ENCODE results near the gene ASPSCR1. TPM values are rescaled to one million over a fixed set of nuclear protein-coding genes. Genes with fewer than 3 reads are reported as not detected.

The ASPSCR1 gene
- total and polyA plus RNA-seq, 2 of the 13 experiments (the other 11 are each of a cell fraction or from before 2014, with no cell fraction given): 274 to 314 TPM

GRCh38 chr17:82006468-82007227, 29.2 kb downstream of the ASPSCR1 start (continued):
- TF ChIP-seq ATF6 (CRISPR knock-in tag; conservative IDR thresholded peaks at IDR 0.05): no peak
- no peak for TF ChIP-seq RXRA (CRISPR knock-in tag; IDR thresholded peaks at IDR 0.05)
- TF ChIP-seq PCBP1 (IDR thresholded peaks at IDR 0.05; ENCODE audit: borderline replicate concordance, low read depth, low read length): 0 out of 2 replicates have a peak, but pooled peaks have one; percentile 25
- TF ChIP-seq PITX1 (CRISPR knock-in tag; IDR thresholded peaks at IDR 0.05): no peak

- no peak for DNase-seq (ENCODE audit: low spot score)
- H3K27me3 ChIP-seq (ENCODE audit: control insufficient read depth in 1 of 2, insufficient read depth in 2 of 2, low read length in 2 of 2): no peaks in the 10 kb centered on the region
- ChIA-PET POLR2A (interaction anchor here (0.7 to 1.0 kb wide), 2 partner anchors 11 to 12 kb away, joined by 3 to 4 read pairs; no protein-coding TSS in a partner anchor), CTCF (ENCODE audit: low intra/inter-chr PET ratio, low total read pairs) (no interaction called here)
- in situ Hi-C loops (cut with HindIII; ENCODE audit: extremely low pct_ligation_motif_present, low pct_unique_long_range_greater_than_20kb) (no loop called here), intact Hi-C loops (cut with micrococcal nuclease; ENCODE audit: unreplicated experiment) (no loop called here)
- H3K9ac ChIP-seq (ENCODE audit: insufficient read depth, low read depth, low read length): no peak overlapping the region
- no TSS peak for BruUV-seq (replicated peaks)
- no peak for FAIRE-seq
- WGBS (ENCODE audit: low lambda C conversion rate): 95% methylated on average over 6 of the region's 6 CpGs
- H4K20me1 ChIP-seq (ENCODE audit: insufficient read depth, low read length): no peaks in the 10 kb centered on the region
- peak overlapping the region; percentile 16 for H3K27ac ChIP-seq (ENCODE audit: extremely low read length, insufficient read depth, low read length)
- H3K79me2 ChIP-seq (ENCODE audit: insufficient read depth, low read length): peaks cover 39% of the 10 kb centered on the region
- ATAC-seq: no peak
- H3K9me3 ChIP-seq (ENCODE audit: low read length): no peaks in the 10 kb centered on the region
- peak; percentile 53 for TF ChIP-seq PRPF4 (IDR thresholded peaks at IDR 0.05; ENCODE audit: low read depth, low read length, poor library complexity, severe bottlenecking)
- no peak for TF ChIP-seq ZBTB43 (CRISPR knock-in tag; conservative IDR thresholded peaks at IDR 0.05)
- TF ChIP-seq ZNF235 (CRISPR knock-in tag; IDR thresholded peaks at IDR 0.05; ENCODE audit: borderline replicate concordance): no peak
- 0 out of 2 replicates have a peak, but pooled peaks have one; percentile 12 for TF ChIP-seq ZNF768 (CRISPR knock-in tag; IDR thresholded peaks at IDR 0.05)
- 0 out of 2 replicates have a peak, but pooled peaks have one; percentile 7 for TF ChIP-seq ZNF672 (CRISPR knock-in tag; IDR thresholded peaks at IDR 0.05)
- no peak for TF ChIP-seq ZNF784 (CRISPR knock-in tag; IDR thresholded peaks at IDR 0.05; ENCODE audit: borderline replicate concordance)
- peak; percentile 10 for TF ChIP-seq POLR2G (IDR thresholded peaks at IDR 0.05; ENCODE audit: low read depth, low read length)
- 0 out of 2 replicates have a peak, but pooled peaks have one; percentile 15 for TF ChIP-seq ZNF101 (CRISPR knock-in tag; IDR thresholded peaks at IDR 0.05; ENCODE audit: borderline replicate concordance, low read depth)
- TF ChIP-seq ZBTB42 (CRISPR knock-in tag; IDR thresholded peaks at IDR 0.05): no peak
- H2AFZ ChIP-seq (ENCODE audit: low read length): no peak overlapping the region
- H3K4me3 ChIP-seq (replicated peaks in 1 of 3; ENCODE audit: insufficient read depth in 1 of 3, low read depth in 2 of 3, low read length in 3 of 3): no peak overlapping the region
- H3K4me2 ChIP-seq (ENCODE audit: low read depth, low read length): no peak overlapping the region
- peaks cover 39 to 49% of the 10 kb centered on the region in 2 experiments for H3K36me3 ChIP-seq (replicated peaks in 1 of 2; ENCODE audit: control insufficient read depth in 1 of 2, insufficient read depth in 2 of 2, low read length in 2 of 2)
- H3K4me1 ChIP-seq (ENCODE audit: insufficient read depth, low read length): peaks cover 72% of the 10 kb centered on the region
These were observed 29.7 kb downstream of the ASPSCR1 start for GRCh38 chr17:82007228-82007494.
